NCI-H1436 treated with DMSO at 0.1 percent for 48 hours (cell line): Measurements from ENCODE around the gene ACBD7.

Source experiments
- DNase-seq: peaks from one replicate; lab custom pipeline; 2025; lab: John Stamatoyannopoulos, UW

Gene ACBD7

DNA sequence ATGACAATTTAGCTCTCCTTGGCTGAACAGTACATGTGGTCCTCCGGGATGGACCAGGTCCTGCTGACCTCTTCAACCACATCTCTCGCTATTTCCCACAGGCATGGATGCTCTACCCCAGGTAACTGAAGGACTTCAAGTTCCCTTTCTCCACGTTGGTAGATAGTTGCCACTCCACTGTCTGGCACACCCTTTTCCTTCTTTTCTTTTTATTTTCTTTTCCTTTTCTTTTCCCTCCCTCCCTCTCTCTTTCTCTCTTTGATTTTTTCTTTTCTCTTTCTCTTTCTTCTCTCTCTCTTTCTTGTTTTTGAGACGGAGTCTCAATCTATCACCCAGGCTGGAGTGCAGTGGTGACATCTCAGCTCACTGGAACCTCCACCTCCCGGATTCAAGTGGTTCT lies 2.8 kb upstream of the ACBD7 start:
- no peak for DNase-seq

DNA sequence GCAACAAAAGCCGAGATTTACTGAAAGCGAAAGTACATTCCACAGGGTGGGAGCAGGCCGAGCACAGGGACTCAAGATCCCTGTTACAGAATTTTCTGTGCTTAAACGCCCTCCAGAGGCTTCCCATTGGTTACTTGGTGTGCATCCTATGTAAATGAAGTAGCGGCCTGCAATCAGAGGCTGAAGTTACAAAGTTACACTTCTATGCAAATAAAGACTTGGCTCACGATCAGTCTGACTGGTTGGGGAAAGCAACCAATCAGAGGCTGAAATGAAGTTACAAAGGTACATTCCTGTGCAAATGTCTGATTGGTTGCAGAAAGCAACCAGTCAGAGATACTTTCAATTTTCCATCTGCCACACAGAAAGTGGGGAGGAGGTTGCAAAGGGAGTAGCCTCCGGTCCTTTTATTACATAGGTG lies 4.1 kb downstream of the ACBD7 start:
- peak; percentile 63 for DNase-seq

DNA sequence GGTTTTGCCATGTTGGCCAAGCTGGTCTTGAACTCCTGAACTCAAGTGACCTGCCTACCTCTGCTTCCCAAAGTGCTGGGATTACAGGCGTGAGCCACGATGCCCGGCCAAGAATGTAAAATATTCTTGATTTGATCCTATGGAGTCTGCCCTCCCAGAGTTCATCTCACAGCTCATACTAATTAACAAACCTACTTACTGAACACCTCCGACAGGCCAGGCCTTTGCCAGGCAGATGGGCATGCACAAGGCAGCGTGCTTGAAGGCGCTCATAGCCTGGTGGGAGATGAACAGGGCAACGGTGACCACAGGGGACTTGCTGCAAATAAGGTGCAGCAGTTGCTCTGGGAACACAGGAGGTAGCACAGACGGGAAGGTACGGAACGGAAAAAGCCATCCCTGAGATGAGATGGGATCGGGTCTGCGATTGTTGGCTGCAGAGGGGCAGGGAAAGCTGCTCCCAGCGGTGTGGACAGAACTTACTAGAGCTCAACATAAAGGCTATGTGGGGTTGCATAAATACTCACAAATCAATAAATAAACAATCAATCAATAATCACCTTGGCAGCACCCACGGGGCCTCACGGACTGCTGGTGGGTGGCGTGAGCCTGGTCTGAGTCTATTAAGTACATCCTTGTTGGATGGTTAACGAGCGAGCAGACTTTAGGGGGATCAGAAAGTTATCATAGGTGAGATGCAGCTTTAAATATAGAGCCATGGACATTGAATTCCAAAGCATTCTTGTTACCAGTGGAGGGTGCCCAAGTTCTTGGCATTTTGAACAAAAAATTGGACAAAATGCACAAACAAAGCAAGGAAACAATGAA lies 4.7 kb downstream of the ACBD7 start:
- no peak for DNase-seq

DNA sequence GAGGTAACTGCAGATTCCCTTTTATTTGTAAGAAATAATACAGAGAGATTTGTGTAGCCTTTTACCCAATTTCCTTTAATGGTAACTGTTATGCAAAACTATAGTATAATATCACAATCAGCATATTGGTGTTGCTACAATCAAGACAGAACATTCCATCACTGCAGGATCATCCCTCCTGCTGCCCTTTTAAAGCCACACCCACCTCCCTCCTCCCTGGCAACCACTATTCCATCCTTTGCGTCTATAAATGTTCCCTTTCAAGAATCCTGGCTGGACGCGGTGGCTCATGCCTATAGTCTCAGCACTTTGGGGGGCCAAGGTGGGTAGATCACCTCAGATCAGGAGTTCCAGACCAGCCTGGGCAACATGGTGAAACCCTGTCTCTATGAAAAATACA lies 13.2 kb downstream of the ACBD7 start:
- no peak for DNase-seq

- no peak for DNase-seq
Observed at GRCh38 chr10:15072358-15072757, 16.2 kb downstream of the ACBD7 start.

GRCh38 chr10:15069230-15069629 lies 19.3 kb downstream of the ACBD7 start:
- no peak for DNase-seq

DNA sequence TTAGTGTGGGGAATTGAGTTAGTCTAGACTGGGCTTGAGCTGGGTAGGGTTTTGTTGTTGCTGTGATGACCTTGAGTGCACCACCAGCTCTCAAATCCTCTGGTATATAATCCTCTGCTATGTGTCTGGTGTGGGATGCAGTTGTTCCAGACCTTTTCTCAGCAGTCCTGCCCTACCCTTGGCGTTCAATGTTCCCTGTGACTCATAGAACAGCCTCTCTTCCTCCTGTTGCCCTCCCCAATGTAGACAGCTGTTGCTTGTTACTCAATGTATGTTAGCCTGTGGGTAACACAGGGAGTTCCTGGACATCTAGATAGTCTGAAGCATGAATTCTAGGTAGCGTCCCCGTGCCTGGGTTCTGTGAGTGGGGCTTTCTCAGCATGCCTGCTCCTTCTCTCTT lies 19.8 kb downstream of the ACBD7 start:
- no peak for DNase-seq

DNA sequence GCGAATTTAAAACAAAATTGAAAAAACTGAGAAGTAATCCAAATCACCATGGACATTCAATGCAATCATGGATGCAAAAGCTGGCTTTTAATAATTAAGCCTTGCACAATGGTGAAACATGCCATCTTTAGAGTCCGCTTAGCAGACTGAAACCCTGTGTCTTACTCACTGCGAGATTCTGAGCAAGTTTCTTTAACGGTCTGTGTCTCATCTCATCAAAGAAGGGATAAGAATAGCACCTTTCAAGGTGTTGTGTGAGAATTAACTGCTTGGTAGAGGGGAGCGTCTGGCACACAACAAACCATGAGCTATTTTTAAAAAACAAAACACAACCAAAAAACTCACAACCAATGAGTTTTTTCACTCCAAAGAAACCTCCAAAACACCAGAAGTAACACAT lies 21.4 kb downstream of the ACBD7 start:
- no peak for DNase-seq

GRCh38 chr10:15060638-15061037 lies 27.9 kb downstream of the ACBD7 start:
- no peak for DNase-seq

DNA sequence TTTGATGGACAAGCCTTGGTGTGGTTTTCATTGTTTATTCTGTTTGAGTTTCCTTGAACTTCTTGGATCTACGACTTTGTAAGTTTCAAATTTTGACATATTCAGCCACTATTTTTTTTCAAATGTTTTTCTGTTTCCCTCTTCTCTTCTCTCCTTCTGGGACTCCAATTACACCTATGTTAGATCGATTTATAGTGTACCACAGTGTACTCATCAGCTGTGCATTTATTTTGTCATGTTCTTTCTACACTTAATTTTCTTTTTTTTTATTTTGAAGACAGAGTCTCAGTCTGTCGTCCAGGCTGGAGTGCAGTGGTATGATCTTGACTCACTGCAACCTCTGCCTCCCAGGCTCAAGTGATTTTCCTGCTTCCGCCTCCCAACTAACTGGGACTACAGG lies 28.7 kb downstream of the ACBD7 start:
- no peak for DNase-seq

DNA sequence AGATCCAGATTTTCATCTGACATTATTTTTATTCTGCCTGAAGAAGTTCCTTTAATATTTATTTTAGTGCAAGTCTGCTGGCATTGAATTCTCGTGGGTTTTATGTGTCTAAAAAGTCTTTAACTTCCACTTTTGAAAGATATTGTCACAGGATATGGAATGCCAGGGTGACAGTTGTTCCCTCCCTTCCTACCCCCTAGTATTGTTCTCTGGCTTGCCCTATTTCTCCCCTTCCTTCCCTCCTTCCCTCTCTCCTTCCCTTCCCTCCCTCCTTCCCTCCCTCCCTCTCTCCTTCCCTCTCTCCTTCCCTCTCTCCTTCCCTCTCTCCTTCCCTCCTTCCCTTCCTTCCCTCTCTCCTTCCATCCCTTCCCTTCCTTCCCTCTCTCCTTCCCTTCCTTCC lies 29.9 kb downstream of the ACBD7 start:
- no peak for DNase-seq

DNA sequence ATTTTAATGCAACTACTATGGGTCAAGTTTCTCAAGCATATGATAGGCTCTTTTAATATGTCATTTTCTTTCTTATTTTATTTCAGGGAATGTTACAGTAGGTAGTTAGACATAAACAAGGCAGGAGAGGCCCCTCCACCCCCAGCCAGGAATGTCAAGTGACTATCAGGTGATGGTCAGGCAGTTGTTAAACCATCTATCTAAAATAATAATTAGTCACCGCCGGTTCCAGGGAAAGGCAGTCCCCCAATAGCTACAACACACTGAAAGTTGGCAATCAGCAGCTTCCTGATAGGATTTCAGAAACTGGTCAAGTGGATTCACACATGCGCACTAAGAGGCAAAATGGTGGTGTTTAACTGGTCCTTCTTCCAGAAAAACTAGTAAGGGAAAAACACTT lies 35.5 kb downstream of the ACBD7 start:
- DNase-seq = no peak

DNA sequence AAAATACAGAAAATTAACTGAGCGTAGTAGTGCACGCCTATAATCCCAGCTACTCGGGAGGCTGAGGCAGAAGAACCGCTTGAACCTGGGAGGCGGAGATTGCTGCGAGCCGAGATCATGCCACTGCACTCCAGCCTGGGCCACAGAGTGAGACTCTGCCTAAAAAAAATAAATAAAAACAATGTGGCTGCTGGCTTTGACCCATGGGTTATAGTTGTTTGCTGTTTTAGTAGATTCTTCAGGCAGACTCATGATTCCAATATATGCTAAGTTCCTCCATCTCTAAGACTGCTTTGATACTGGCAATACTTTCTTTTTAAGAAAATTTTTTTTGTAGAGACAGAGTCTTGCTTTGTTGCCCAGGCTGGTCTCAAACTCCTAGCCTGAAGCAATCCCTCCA lies 36.5 kb downstream of the ACBD7 start:
- DNase-seq = no peak

- DNase-seq = no peak
Observed at GRCh38 chr10:15049533-15049932, 39.0 kb downstream of the ACBD7 start.

DNA sequence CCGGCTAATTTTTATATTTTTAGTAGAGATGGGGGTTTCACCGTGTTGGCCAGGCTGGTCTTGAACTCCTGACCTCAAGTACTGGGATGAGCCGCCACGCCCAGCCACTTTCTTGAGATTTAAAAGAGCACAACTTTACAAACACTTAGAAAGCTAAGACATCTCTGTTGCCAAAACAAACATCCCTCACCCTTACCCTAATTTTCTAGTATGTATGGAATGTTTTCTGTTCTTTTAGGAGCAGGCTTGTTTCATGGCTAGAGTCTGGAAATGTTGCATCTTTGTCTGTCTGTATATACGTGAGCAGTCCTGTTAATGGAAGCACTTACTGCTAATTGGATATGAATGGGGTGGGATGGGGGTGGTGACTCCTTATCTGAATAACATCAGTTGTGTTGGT lies 42.0 kb downstream of the ACBD7 start:
- no peak for DNase-seq

DNA sequence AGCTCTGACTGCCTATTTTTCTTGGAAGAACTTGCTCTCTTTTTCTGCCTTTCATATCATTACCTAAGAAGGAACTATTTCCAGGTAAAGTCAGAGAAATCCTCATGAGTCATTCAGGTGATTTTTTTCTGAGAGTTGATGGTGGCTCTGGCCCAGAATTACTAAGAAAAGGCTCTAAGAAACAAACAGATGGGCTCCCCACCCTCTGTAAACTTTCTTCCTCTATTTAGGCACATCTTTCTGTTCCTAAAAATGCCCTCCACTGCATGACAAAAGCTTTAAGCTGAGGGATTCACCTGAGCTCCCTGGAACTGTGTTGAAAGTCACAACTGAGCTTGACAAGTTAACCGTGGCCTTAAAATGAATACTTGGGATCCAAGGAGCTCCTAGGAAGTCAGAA lies 43.2 kb downstream of the ACBD7 start:
- no peak for DNase-seq

- DNase-seq = no peak
Observed at GRCh38 chr10:15043674-15044073, 44.9 kb downstream of the ACBD7 start, which contains the start of gene OLAH. TSS of gene OLAH (plus strand) at chr10:15043943. CDS start at chr10:15047289, 3,346 bp downstream.

DNA sequence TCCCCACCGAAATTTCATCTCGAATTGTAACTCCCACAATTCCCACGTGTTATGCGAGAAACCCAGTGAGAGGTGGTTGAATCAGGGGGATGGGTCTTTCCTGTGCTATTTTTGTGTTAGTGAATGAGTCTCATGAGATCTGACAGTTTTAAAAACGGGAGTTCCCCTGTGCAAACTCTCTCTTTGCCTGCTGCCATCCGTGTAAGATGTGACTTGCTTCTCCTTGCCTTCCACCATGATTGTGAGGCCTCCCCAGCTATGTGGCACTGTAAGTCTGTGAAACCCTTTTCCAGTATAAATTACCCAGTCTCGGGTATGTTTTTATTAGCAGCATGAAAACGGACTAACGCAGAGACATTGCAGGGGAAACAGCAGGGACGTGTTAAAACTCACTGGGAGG lies 50.2 kb downstream of the ACBD7 start:
- no peak for DNase-seq

GRCh38 chr10:15037691-15038090 lies 50.9 kb downstream of the ACBD7 start:
- no peak for DNase-seq

- no peak for DNase-seq
Observed at GRCh38 chr10:15035385-15036301, 52.9 kb downstream of the ACBD7 start.

GRCh38 chr10:15027741-15028140 lies 60.8 kb downstream of the ACBD7 start:
- no peak for DNase-seq
